Suprapubic skin (tissue), 4 donors: ENCODE measurements around the gene UBE2Z. TPM values are rescaled to one million over a fixed set of nuclear protein-coding genes. Genes with fewer than 3 reads are reported as not detected.

Experiments
- DNase-seq, 2 donors: peaks; one replicate each; pipeline ENCODE4 v3.0.0-alpha.2; 2019; ENCODE audit warnings: low spot score in 2 of 2
- H3K27ac ChIP-seq: fragments of 200-600 bp; sonication (generic); one replicate; pipeline ENCODE4 v1.5.1; 2019
- H3K27me3 ChIP-seq: fragments of 200-600 bp; sonication (generic); one replicate; pipeline ENCODE4 v1.5.1; 2019
- H3K36me3 ChIP-seq: fragments of 200-600 bp; sonication (generic); one replicate; pipeline ENCODE4 v1.5.1; 2019
- H3K4me1 ChIP-seq: fragments of 200-600 bp; sonication (generic); one replicate; pipeline ENCODE4 v1.5.1; 2019
- H3K4me3 ChIP-seq: fragments of 200-600 bp; sonication (generic); one replicate; pipeline ENCODE4 v1.5.1; 2019; ENCODE audit warnings: mild to moderate bottlenecking
- H3K9me3 ChIP-seq: fragments of 200-600 bp; sonication (generic); one replicate; pipeline ENCODE4 v1.5.1; 2019
- CTCF ChIP-seq, 2 donors: fragments of 200-600 bp in 1 of 2; fragments of 450-650 bp in 1 of 2; sonication (generic) in 1 of 2; IDR thresholded peaks; one replicate each; pipeline ENCODE4 v1.5.1; 2016 to 2019; ENCODE audit warnings: antibody characterized with exemption in 2 of 2, mild to moderate bottlenecking in 1 of 2, moderate library complexity in 1 of 2
- EP300 ChIP-seq: sonication (generic); formaldehyde crosslinking; IDR thresholded peaks from one replicate; pipeline ENCODE4 v1.6.1; 2017; ENCODE audit warnings: antibody characterized with exemption
- POLR2A ChIP-seq, 2 donors: fragments of 450-650 bp; IDR thresholded peaks; one replicate each; pipeline ENCODE4 v1.6.1; 2017; ENCODE audit warnings: antibody characterized with exemption in 2 of 2, mild to moderate bottlenecking in 2 of 2, moderate library complexity in 2 of 2
- POLR2AphosphoS5 ChIP-seq, 3 donors: sonication (generic); formaldehyde crosslinking; IDR thresholded peaks; one replicate each; pipeline ENCODE4 v1.6.1; 2017; ENCODE audit warnings: antibody characterized with exemption in 3 of 3
- WGBS: methylation state at CpG from one replicate; pipeline ENCODE4 v1.1.5; 2018; 5-methylcytosine and 5-hydroxymethylcytosine counted together
- total RNA-seq, 4 donors: library from RNA; depleted of rRNA; stranded (reverse); fragments of >200 nt; gene quantifications; one replicate each; pipeline ENCODE4 v1.1.0, GENCODE V29; 2016

UBE2Z gene
- total RNA-seq, 4 donors from 2014 or later, result 57.2 to 73.2 (median 69.7) TPM

DNA sequence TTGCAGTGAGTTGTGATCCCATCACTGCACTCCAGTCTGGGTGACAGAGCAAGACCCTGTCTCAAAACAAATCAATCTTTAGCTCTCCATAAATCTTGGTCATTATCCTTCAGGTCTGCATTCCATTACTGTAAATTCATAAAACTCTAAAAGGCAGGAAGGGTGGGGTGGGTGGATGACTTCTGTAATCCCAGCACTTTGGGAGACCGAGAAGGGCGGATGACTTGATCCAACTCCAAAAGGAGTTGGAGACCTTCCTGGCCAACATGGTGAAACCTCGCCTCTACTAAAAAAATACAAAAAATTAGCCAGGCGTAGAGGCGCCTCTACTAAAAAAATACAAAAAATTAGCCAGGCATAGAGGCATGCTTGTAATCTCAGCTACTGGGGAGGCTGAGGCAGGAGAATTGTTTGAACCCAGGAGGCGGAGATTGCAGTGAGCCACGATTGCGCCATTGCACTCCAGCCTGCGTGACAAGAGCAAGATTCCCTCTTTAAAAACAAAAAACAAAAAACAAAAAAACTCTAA is 2.2 kb upstream of the UBE2Z start:
- WGBS, result 57% methylated on average over 9 of the region's 9 CpGs
- no peak for DNase-seq
- H3K4me1 ChIP-seq, result peaks cover 29% of the 10 kb centered on the region
- TF ChIP-seq EP300 (no peak), POLR2A (IDR thresholded peaks at IDR 0.05) (no peak), POLR2AphosphoS5 (IDR thresholded peaks at IDR 0.05) (no peak), CTCF (IDR thresholded peaks at IDR 0.05) (no peak)
- no peaks in the 10 kb centered on the region for H3K9me3 ChIP-seq
- H3K4me3 ChIP-seq, result no peak overlapping the region
- no peak overlapping the region for H3K27ac ChIP-seq
- H3K36me3 ChIP-seq, result no peaks in the 10 kb centered on the region
- no peaks in the 10 kb centered on the region for H3K27me3 ChIP-seq

DNA sequence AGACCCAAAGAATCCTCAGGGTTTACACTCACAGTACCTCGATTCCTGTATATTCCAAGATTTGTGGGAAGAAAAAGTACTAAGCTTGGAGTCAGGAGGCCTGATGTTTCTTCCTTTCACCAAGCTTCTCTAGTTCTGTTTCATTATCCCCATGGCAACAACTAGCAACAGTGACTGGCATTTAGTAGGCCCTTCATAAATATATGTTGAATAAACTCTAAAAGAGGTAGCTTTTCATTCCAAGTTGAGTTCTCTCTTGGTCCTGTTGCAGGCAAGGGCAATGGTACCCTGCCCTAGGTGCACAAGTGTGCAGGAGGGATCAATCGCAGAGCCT is 527 bp upstream of the UBE2Z start:
- peaks cover 36% of the 10 kb centered on the region for H3K4me1 ChIP-seq
- TF ChIP-seq CTCF (IDR thresholded peaks at IDR 0.05) (no peak), EP300 (no peak), POLR2A (IDR thresholded peaks at IDR 0.05) (no peak), POLR2AphosphoS5 (IDR thresholded peaks at IDR 0.05) (no peak)
- peak overlapping the region; percentile 96 for H3K27ac ChIP-seq
- H3K27me3 ChIP-seq, result no peaks in the 10 kb centered on the region
- no peaks in the 10 kb centered on the region for H3K9me3 ChIP-seq
- no peak for DNase-seq
- peaks cover under 1% of the 10 kb centered on the region for H3K36me3 ChIP-seq
- 38% methylated on average over 2 of the region's 2 CpGs for WGBS
- H3K4me3 ChIP-seq, result peak overlapping the region; percentile 96

DNA sequence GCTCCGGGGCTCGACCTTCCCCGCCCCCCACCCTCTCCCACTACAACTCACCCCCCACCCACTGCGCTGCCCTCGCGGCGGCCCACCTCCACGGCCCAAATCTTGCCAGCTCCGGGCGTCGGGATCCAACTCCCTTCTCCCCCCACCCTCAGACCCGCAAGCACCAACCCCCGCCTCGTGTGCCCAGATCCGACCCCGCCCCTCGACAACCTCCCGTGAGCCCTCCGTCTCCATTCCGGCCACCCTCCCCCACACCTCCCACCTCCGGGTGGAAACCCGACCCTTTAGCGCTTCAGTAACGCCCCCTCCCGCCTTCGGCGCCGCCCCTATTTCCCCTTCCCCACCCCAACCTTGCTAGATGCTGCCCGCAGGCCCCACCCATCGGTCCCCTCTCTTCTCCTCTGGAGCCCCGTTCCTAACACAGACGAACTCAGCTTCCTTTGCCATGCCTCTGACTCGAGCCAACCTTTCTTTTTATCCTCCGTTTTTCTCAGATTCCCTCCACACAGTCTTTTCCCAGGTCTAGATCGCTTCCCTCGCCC is 717 bp downstream of the UBE2Z start:
- H3K36me3 ChIP-seq, result peaks cover 13% of the 10 kb centered on the region
- peak overlapping the region; percentile 96 for H3K4me3 ChIP-seq
- H3K27me3 ChIP-seq, result no peaks in the 10 kb centered on the region
- no peaks in the 10 kb centered on the region for H3K9me3 ChIP-seq
- peak; percentile 84 to 90 for DNase-seq
- H3K4me1 ChIP-seq, result peaks cover 39% of the 10 kb centered on the region
- TF ChIP-seq POLR2A (IDR thresholded peaks at IDR 0.05), result no peak
- TF ChIP-seq CTCF (IDR thresholded peaks at IDR 0.05), result no peak
- TF ChIP-seq EP300, result no peak
- no peak for TF ChIP-seq POLR2AphosphoS5 (IDR thresholded peaks at IDR 0.05)
- WGBS, result 2% methylated on average over 28 of the region's 36 CpGs
- peak overlapping the region; percentile 96 for H3K27ac ChIP-seq

- no peak for DNase-seq
- H3K4me3 ChIP-seq, result peak overlapping the region; percentile 96
- H3K27me3 ChIP-seq, result no peaks in the 10 kb centered on the region
- H3K4me1 ChIP-seq, result peaks cover 41% of the 10 kb centered on the region
- peaks cover 13% of the 10 kb centered on the region for H3K36me3 ChIP-seq
- TF ChIP-seq POLR2A (IDR thresholded peaks at IDR 0.05) (no peak), POLR2AphosphoS5 (IDR thresholded peaks at IDR 0.05) (no peak), CTCF (IDR thresholded peaks at IDR 0.05) (no peak), EP300 (no peak)
- H3K27ac ChIP-seq, result no peak overlapping the region
- no peaks in the 10 kb centered on the region for H3K9me3 ChIP-seq
- 55% methylated on average over 4 of the region's 4 CpGs for WGBS
Observed at GRCh38 chr17:48909783-48910182, 1.6 kb downstream of the UBE2Z start.

GRCh38 chr17:48910370-48910769 is 2.2 kb downstream of the UBE2Z start:
- Histone ChIP-seq H3K9me3 (no peaks in the 10 kb centered on the region), H3K4me3 (peak overlapping the region; percentile 96), H3K36me3 (peaks cover 13% of the 10 kb centered on the region), H3K27me3 (no peaks in the 10 kb centered on the region), H3K27ac (no peak overlapping the region), H3K4me1 (peaks cover 46% of the 10 kb centered on the region)
- no peak for DNase-seq
- TF ChIP-seq POLR2A (IDR thresholded peaks at IDR 0.05), result no peak
- TF ChIP-seq EP300, result no peak
- TF ChIP-seq CTCF (IDR thresholded peaks at IDR 0.05), result no peak
- no peak for TF ChIP-seq POLR2AphosphoS5 (IDR thresholded peaks at IDR 0.05)
- WGBS, result 57% methylated on average over 2 of the region's 2 CpGs
